ENCODE data around the gene GRAMD4.
"Not testable (repeated sequence)": the region's sequence is repeated elsewhere in the genome, so short reads cannot be mapped to it uniquely, and the experiment has no call there.

GRAMD4 gene

GRCh38 chr22:46648225-46648820 lies 28.1 kb downstream of the GRAMD4 start:
- H3K27ac ChIP-seq, H3K4me3 ChIP-seq: not testable (repeated sequence)

- H3K27ac ChIP-seq = peak overlapping the region in 5 of 21 experiments; percentile 3 to 60 (median 27)
- no peak overlapping the region for H3K4me3 ChIP-seq
Measured at GRCh38 chr22:46649141-46650077, 29.2 kb downstream of the GRAMD4 start.

GRCh38 chr22:46650078-46650810 lies 30.1 kb downstream of the GRAMD4 start:
- Histone ChIP-seq H3K4me3 (no peak overlapping the region), H3K27ac (peak overlapping the region in 5 of 21 experiments; percentile 3 to 60 (median 27))

- Histone ChIP-seq H3K4me3 (no peak overlapping the region), H3K27ac (no peak overlapping the region)
Measured at GRCh38 chr22:46651316-46651715, 31.1 kb downstream of the GRAMD4 start.

- no peak overlapping the region for H3K27ac ChIP-seq
- H3K4me3 ChIP-seq = no peak overlapping the region
Measured at GRCh38 chr22:46652081-46652846, 32.1 kb downstream of the GRAMD4 start.

- no peak overlapping the region for H3K4me3 ChIP-seq
- H3K27ac ChIP-seq = no peak overlapping the region
Measured at GRCh38 chr22:46652847-46653331, 32.7 kb downstream of the GRAMD4 start.

GRCh38 chr22:46653596-46653995 lies 33.4 kb downstream of the GRAMD4 start:
- H3K4me3 ChIP-seq = no peak overlapping the region
- peak overlapping the region in 1 of 21 experiments; percentile 16 for H3K27ac ChIP-seq

- Histone ChIP-seq H3K27ac (no peak overlapping the region), H3K4me3 (no peak overlapping the region)
Measured at GRCh38 chr22:46654426-46654825, 34.2 kb downstream of the GRAMD4 start.

- H3K27ac ChIP-seq = peak overlapping the region in 1 of 21 experiments; percentile 16
- H3K4me3 ChIP-seq = no peak overlapping the region
Measured at GRCh38 chr22:46654927-46655595, 34.9 kb downstream of the GRAMD4 start.

- Histone ChIP-seq H3K27ac (peak overlapping the region in 1 of 21 experiments; percentile 16), H3K4me3 (no peak overlapping the region)
Measured at GRCh38 chr22:46655861-46656608, 35.8 kb downstream of the GRAMD4 start.

GRCh38 chr22:46656856-46657654 lies 36.9 kb downstream of the GRAMD4 start:
- Histone ChIP-seq H3K4me3 (no peak overlapping the region), H3K27ac (no peak overlapping the region)

- no peak overlapping the region for H3K4me3 ChIP-seq
- no peak overlapping the region for H3K27ac ChIP-seq
Measured at GRCh38 chr22:46657655-46657953, 37.4 kb downstream of the GRAMD4 start.

- Histone ChIP-seq H3K4me3 (no peak overlapping the region), H3K27ac (no peak overlapping the region)
Measured at GRCh38 chr22:46657996-46658947, 38.1 kb downstream of the GRAMD4 start.

- no peak overlapping the region for H3K4me3 ChIP-seq
- H3K27ac ChIP-seq = peak overlapping the region in 3 of 21 experiments; percentile 18 to 78 (median 28)
Measured at GRCh38 chr22:46659059-46659790, 39.0 kb downstream of the GRAMD4 start.

- peak overlapping the region in 8 of 21 experiments; percentile 13 to 78 (median 35) for H3K27ac ChIP-seq
- H3K4me3 ChIP-seq = no peak overlapping the region
Measured at GRCh38 chr22:46659791-46660186, 39.6 kb downstream of the GRAMD4 start.
